Large intestine (tissue), 3 donors: ENCODE results near the gene KLC1. TPM values are rescaled to one million over a fixed set of nuclear protein-coding genes. Genes with fewer than 3 reads are reported as not detected.
"Not testable (repeated sequence)": the region's sequence is repeated elsewhere in the genome, so short reads cannot be mapped to it uniquely, and the experiment has no call there.

ENCODE experiments used
- DNase-seq, 2 donors: peaks; one replicate each; pipeline versions ENCODE4 v3.0.0 to v3.0.0-alpha.2; 2013
- H3K27ac ChIP-seq: one replicate; pipeline ENCODE4 v1.5.1; 2013; ENCODE audit warnings: low read length
- H3K27me3 ChIP-seq: 2 replicates; pipeline ENCODE4 v1.6.1; 2013; ENCODE audit warnings: low read length; ENCODE audit not compliant: control insufficient read depth, insufficient read depth
- H3K36me3 ChIP-seq: 2 replicates; pipeline ENCODE4 v1.6.1; 2013; ENCODE audit warnings: low read length; ENCODE audit not compliant: control insufficient read depth, insufficient read depth
- H3K4me1 ChIP-seq: one replicate; pipeline ENCODE4 v1.6.1; 2013; ENCODE audit warnings: low read length; ENCODE audit not compliant: control insufficient read depth, insufficient read depth
- H3K4me3 ChIP-seq: one replicate; pipeline ENCODE4 v1.5.1; 2013; ENCODE audit warnings: low read length
- H3K9me3 ChIP-seq: one replicate; pipeline ENCODE4 v1.6.1; 2013; ENCODE audit warnings: mild to moderate bottlenecking, low read depth, low read length, moderate library complexity; ENCODE audit not compliant: control insufficient read depth
- WGBS: methylation state at CpG from one replicate; pipeline ENCODE4 v1.1.5; 2013; ENCODE audit warnings: low lambda C conversion rate; ENCODE audit not compliant: insufficient coverage; 5-methylcytosine and 5-hydroxymethylcytosine counted together
- polyA plus RNA-seq: library from polyadenylated mRNA; unstranded; fragments of 120-200 nt; gene quantifications from one replicate; pipeline ENCODE4 v1.2.1, GENCODE V29; 2013

Gene KLC1
- polyA plus RNA-seq, 1 donor = 115 TPM

GRCh38 chr14:103634156-103634555, 5.1 kb downstream of the KLC1 start:
- peaks cover 9% of the 10 kb centered on the region for H3K36me3 ChIP-seq
- H3K27ac ChIP-seq = no peak overlapping the region
- H3K27me3 ChIP-seq = no peaks in the 10 kb centered on the region
- peaks cover 6% of the 10 kb centered on the region for H3K4me1 ChIP-seq
- 100% methylated on average over 1 of the region's 4 CpGs for WGBS
- H3K9me3 ChIP-seq = no peaks in the 10 kb centered on the region
- no peak for DNase-seq
- no peak overlapping the region for H3K4me3 ChIP-seq

DNA sequence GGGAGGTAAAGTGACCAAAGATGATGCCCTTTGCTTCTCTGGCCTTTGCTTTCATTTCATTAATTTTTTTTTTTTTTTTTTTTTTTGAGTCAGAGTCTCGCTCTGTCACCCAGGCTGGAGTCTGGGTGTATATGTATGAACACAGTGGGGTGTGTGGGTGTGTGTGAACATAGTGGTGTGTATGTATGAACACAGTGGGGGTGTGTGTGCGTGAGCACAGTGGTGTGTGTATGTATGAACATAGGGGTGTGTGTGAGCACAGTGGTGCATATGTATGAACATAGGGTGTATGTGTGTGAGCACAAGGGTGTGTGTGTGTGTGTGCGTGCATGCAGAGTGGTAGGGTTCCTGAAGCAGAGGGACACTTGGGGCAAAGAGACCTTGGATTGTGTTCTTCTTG, 9.6 kb downstream of the KLC1 start:
- no peaks in the 10 kb centered on the region for H3K9me3 ChIP-seq
- no CpG with 5 or more reads among the region's 3 CpGs for WGBS
- no peak for DNase-seq
- H3K27me3 ChIP-seq = no peaks in the 10 kb centered on the region
- H3K27ac ChIP-seq = no peak overlapping the region
- peaks cover 4% of the 10 kb centered on the region for H3K36me3 ChIP-seq
- no peaks in the 10 kb centered on the region for H3K4me1 ChIP-seq
- H3K4me3 ChIP-seq = no peak overlapping the region

- no peak for DNase-seq
- Histone ChIP-seq H3K4me3 (no peak overlapping the region), H3K9me3 (no peaks in the 10 kb centered on the region), H3K4me1 (no peaks in the 10 kb centered on the region), H3K27me3 (no peaks in the 10 kb centered on the region), H3K36me3 (peaks cover 4% of the 10 kb centered on the region), H3K27ac (no peak overlapping the region)
- 100% methylated on average over 1 of the region's 4 CpGs for WGBS
Observed at GRCh38 chr14:103641161-103641560, 12.2 kb downstream of the KLC1 start.

GRCh38 chr14:103646189-103646588, 17.2 kb downstream of the KLC1 start:
- Histone ChIP-seq H3K4me1 (no peaks in the 10 kb centered on the region), H3K27ac (no peak overlapping the region), H3K4me3 (no peak overlapping the region), H3K36me3 (no peaks in the 10 kb centered on the region), H3K9me3 (no peaks in the 10 kb centered on the region), H3K27me3 (no peaks in the 10 kb centered on the region)
- DNase-seq = no peak
- WGBS = no CpG with 5 or more reads among the region's 3 CpGs

DNA sequence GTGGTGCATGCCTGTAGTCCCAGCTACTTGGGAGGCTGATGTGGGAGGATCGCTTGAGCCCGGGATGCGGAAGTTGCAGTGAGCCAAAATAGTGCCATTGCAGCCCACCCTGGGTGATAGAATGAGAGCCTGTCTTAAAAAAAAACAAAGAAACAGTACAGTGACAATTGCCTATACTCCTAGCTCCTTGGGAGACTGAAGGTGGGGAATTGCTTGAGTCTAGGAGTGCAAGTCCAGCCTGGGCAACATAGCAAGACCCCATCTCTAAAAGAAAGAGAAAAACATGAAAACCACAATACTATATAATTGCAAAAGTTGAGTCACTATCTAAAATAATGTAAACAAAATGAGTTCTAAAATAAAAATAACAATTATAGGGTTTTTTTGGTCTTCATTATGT, 20.0 kb downstream of the KLC1 start:
- peaks cover 7% of the 10 kb centered on the region for H3K36me3 ChIP-seq
- no peak for DNase-seq
- no peak overlapping the region for H3K27ac ChIP-seq
- H3K4me3 ChIP-seq = no peak overlapping the region
- H3K4me1 ChIP-seq = no peaks in the 10 kb centered on the region
- H3K27me3 ChIP-seq = no peaks in the 10 kb centered on the region
- H3K9me3 ChIP-seq = no peaks in the 10 kb centered on the region
- WGBS = no CpG with 5 or more reads among the region's 3 CpGs

- no peaks in the 10 kb centered on the region for H3K27me3 ChIP-seq
- no peak overlapping the region for H3K27ac ChIP-seq
- H3K36me3 ChIP-seq = peaks cover 16% of the 10 kb centered on the region
- DNase-seq = no peak
- H3K9me3 ChIP-seq = no peaks in the 10 kb centered on the region
- no CpG with 5 or more reads among the region's 4 CpGs for WGBS
- H3K4me3 ChIP-seq = no peak overlapping the region
- no peaks in the 10 kb centered on the region for H3K4me1 ChIP-seq
Observed at GRCh38 chr14:103650213-103650612, 21.2 kb downstream of the KLC1 start.

- no peak for DNase-seq
- Histone ChIP-seq H3K36me3 (peaks cover 29% of the 10 kb centered on the region), H3K27me3 (no peaks in the 10 kb centered on the region), H3K4me3 (no peak overlapping the region), H3K4me1 (no peaks in the 10 kb centered on the region), H3K27ac (no peak overlapping the region), H3K9me3 (no peaks in the 10 kb centered on the region)
- WGBS = no CpG with 5 or more reads among the region's 7 CpGs
Observed at GRCh38 chr14:103651585-103651984, 22.6 kb downstream of the KLC1 start.

DNA sequence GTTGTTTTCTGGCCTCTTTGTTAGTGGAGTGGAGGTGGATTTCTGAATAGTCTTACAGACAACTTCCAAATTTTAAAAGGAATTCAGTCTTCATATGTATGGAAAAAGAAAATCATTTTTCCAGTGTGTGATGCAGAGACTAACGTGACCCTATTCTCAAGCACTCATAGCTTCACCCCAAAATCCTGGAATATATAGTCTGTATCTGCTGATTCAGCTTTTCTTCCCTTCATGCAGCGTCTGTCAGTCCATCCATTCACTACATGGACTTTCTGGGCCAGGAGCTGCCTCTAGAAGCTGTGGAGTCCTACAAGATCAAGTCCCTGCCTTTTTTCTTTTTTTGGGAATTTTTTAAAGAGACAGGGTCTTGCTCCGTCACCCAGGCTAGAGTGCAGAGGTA, 23.8 kb downstream of the KLC1 start:
- Histone ChIP-seq H3K27ac (no peak overlapping the region), H3K9me3 (no peaks in the 10 kb centered on the region), H3K27me3 (no peaks in the 10 kb centered on the region), H3K4me3 (no peak overlapping the region), H3K4me1 (no peaks in the 10 kb centered on the region), H3K36me3 (peaks cover 40% of the 10 kb centered on the region)
- 50% methylated on average over 1 of the region's 3 CpGs for WGBS
- no peak for DNase-seq

DNA sequence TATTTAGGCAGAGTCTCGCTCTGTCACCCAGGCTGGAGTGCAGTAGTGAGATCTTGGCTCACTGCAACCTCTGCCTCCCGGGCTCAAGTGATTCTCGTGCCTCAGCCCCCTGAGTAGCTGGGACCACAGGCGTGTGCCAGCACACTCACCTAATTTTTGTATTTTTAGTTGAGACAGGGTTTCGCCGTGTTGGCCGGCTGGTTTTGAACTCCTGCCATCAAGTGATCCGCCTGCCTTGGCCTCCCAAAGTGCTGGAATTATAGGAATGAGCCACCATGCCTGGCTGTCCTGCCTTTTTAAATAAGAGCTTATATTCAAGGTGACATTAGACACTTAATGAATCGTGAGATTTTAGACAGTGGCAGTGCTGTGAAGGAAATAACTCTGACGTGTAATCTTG, 24.3 kb downstream of the KLC1 start:
- H3K4me3 ChIP-seq, H3K9me3 ChIP-seq, H3K27me3 ChIP-seq, H3K4me1 ChIP-seq, H3K27ac ChIP-seq, DNase-seq: not testable (repeated sequence)
- no CpG with 5 or more reads among the region's 10 CpGs for WGBS
- H3K36me3 ChIP-seq = peaks cover 44% of the 10 kb centered on the region

GRCh38 chr14:103653805-103654204, 24.8 kb downstream of the KLC1 start:
- Histone ChIP-seq H3K36me3 (peaks cover 45% of the 10 kb centered on the region), H3K27ac (no peak overlapping the region), H3K4me1 (no peaks in the 10 kb centered on the region), H3K9me3 (no peaks in the 10 kb centered on the region), H3K27me3 (no peaks in the 10 kb centered on the region), H3K4me3 (no peak overlapping the region)
- no peak for DNase-seq
- WGBS = no CpG with 5 or more reads among the region's 4 CpGs

- Histone ChIP-seq H3K27me3 (no peaks in the 10 kb centered on the region), H3K4me1 (no peaks in the 10 kb centered on the region), H3K36me3 (peaks cover 49% of the 10 kb centered on the region), H3K27ac (no peak overlapping the region), H3K4me3 (no peak overlapping the region), H3K9me3 (no peaks in the 10 kb centered on the region)
- DNase-seq = no peak
- WGBS = 92% methylated on average over 2 of the region's 6 CpGs
Observed at GRCh38 chr14:103654619-103655018, 25.6 kb downstream of the KLC1 start.
